K562 (cell line): ENCODE results near the gene TSPAN15. TPM values are rescaled to one million over a fixed set of nuclear protein-coding genes. Genes with fewer than 3 reads are reported as not detected.

Experiments used
- ATAC-seq: fragments of 200-7000 bp; cut with Tn5 transposase; 3 replicates; pipeline ENCODE4 v1.9.1; 2020; ENCODE audit warnings: moderate library complexity
- BruUV-seq: library from RNA; stranded (reverse); fragments of 400-500 nt; replicated peaks from 2 replicates; lab custom pipeline; 2021; lab: Mats Ljungman, UMichigan
- CTCF ChIA-PET: fragments of 300-600 bp; formaldehyde crosslinking; extraction: SDS; loops from one replicate; lab custom pipeline; 2021; ENCODE audit warnings: low intra/inter-chr PET ratio; lab: Yijun Ruan, JAX
- POLR2A ChIA-PET: fragments of 300-600, 350-650 bp; sonication (Branson Sonifier 250); formaldehyde crosslinking; extraction: SDS; loops from one replicate; lab custom pipeline; 2021; ENCODE audit warnings: antibody characterized with exemption, inconsistent platforms; lab: Yijun Ruan, JAX
- DNase-seq, 4 experiments: peaks; one replicate each; pipeline versions ENCODE4 v3.0.0 to v3.0.0-alpha.2; 2011 to 2018; ENCODE audit warnings: low spot score in 3 of 4, mixed read lengths in 3 of 4; ENCODE audit errors: extremely low read depth in 1 of 4
- FAIRE-seq: peaks from 2 replicates; lab custom pipeline; 2011; peaks lifted over from hg19 to GRCh38; lab: Jason Lieb, UNC
- H2AFZ ChIP-seq: 2 replicates; pipeline ENCODE4 v1.6.0; 2011; ENCODE audit warnings: low read depth, low read length, control low read depth, inconsistent platforms
- H3K27ac ChIP-seq: fragments of 200-600 bp; 3 replicates; pipeline ENCODE4 v1.8.0; 2011; ENCODE audit warnings: low read depth, mild to moderate bottlenecking, control low read depth, inconsistent platforms, low read length, moderate library complexity, mixed read lengths; ENCODE audit errors: extremely low read depth
- H3K27me3 ChIP-seq, 2 experiments: fragments of 300-600 bp in 1 of 2; 2 replicates in 1 of 2; 3 replicates in 1 of 2; pipeline versions ENCODE4 v1.6.0 to v1.8.0; 2011; ENCODE audit warnings: inconsistent platforms in 2 of 2, low read length in 2 of 2, mild to moderate bottlenecking in 1 of 2, mixed read lengths in 1 of 2, moderate library complexity in 1 of 2; ENCODE audit not compliant: control insufficient read depth in 2 of 2, insufficient read depth in 2 of 2
- H3K36me3 ChIP-seq: fragments of 300-600 bp; 3 replicates; pipeline ENCODE4 v1.8.0; 2011; ENCODE audit warnings: mild to moderate bottlenecking, low read length, inconsistent platforms; ENCODE audit not compliant: control insufficient read depth, insufficient read depth
- H3K4me1 ChIP-seq, 2 experiments: fragments of 200-600 bp in 1 of 2; replicated peaks in 1 of 2; 2 replicates in 1 of 2; 3 replicates in 1 of 2; pipeline versions ENCODE4 v1.5.1 to v1.8.0; 2011; ENCODE audit warnings: inconsistent platforms in 2 of 2, low read length in 2 of 2, mild to moderate bottlenecking in 1 of 2, mixed read lengths in 1 of 2, moderate library complexity in 1 of 2; ENCODE audit not compliant: control insufficient read depth in 2 of 2, insufficient read depth in 2 of 2
- H3K4me2 ChIP-seq: 2 replicates; pipeline ENCODE4 v1.6.1; 2011; ENCODE audit warnings: low read length, control low read depth, inconsistent platforms, mixed read lengths; ENCODE audit not compliant: insufficient read depth
- H3K4me3 ChIP-seq: fragments of 200-600 bp; sonication (generic), shearing (Covaris generic); 2 replicates; pipeline ENCODE4 v1.5.1; 2016; ENCODE audit warnings: control low read depth, inconsistent platforms
- H3K79me2 ChIP-seq: fragments of 200-600 bp; 3 replicates; pipeline ENCODE4 v1.8.0; 2011; ENCODE audit warnings: low read length, inconsistent platforms; ENCODE audit not compliant: control insufficient read depth, insufficient read depth
- H3K9ac ChIP-seq, 2 experiments: 2 replicates each; pipeline versions ENCODE4 v1.6.0 to v1.6.1; 2011; ENCODE audit warnings: low read depth in 2 of 2, low read length in 2 of 2, control low read depth in 1 of 2, inconsistent platforms in 1 of 2, mild to moderate bottlenecking in 1 of 2, mixed read lengths in 1 of 2; ENCODE audit not compliant: insufficient read depth in 1 of 2
- H3K9me1 ChIP-seq: one replicate; pipeline ENCODE4 v1.6.0; 2011; ENCODE audit warnings: inconsistent platforms, mild to moderate bottlenecking, low read length, moderate library complexity; ENCODE audit not compliant: control insufficient read depth, insufficient read depth
- H3K9me3 ChIP-seq: replicated peaks from 2 replicates; pipeline ENCODE4 v1.5.1; 2011; ENCODE audit warnings: low read depth, low read length, inconsistent platforms; ENCODE audit not compliant: control insufficient read depth, insufficient read depth
- H4K20me1 ChIP-seq: replicated peaks from 2 replicates; pipeline ENCODE4 v1.6.1; 2011; ENCODE audit warnings: low read length, inconsistent platforms, mixed read lengths; ENCODE audit not compliant: control insufficient read depth, insufficient read depth
- KDM2B ChIP-seq: fragments of 250-450 bp; sonication (Bioruptor Pico); IDR thresholded peaks from 2 replicates; pipeline ENCODE4 v1.8.0; 2021; ENCODE audit warnings: mild to moderate bottlenecking, moderate library complexity
- NFATC3 ChIP-seq: fragments of 450-650 bp; IDR thresholded peaks from 2 replicates; pipeline ENCODE4 v1.6.1; 2017; ENCODE audit warnings: mild to moderate bottlenecking
- PRMT5 ChIP-seq: sonication (generic); formaldehyde crosslinking; IDR thresholded peaks from 2 replicates; pipeline ENCODE4 v1.5.0; 2020; ENCODE audit warnings: missing genetic modification reagents
- ZMIZ1 ChIP-seq, 2 experiments: fragments of 150-350 bp in 1 of 2; IDR thresholded peaks; 2 replicates each; pipeline ENCODE4 v1.6.1; 2012 to 2016; ENCODE audit warnings: low read depth in 2 of 2, low read length in 2 of 2, mild to moderate bottlenecking in 1 of 2, moderate library complexity in 1 of 2
- WGBS: fragments of 100-300 bp; shearing (Covaris generic); methylation state at CpG from one replicate; pipeline ENCODE4 v1.1.6; 2016; ENCODE audit warnings: low coverage, mixed read lengths; ENCODE audit not compliant: insufficient coverage; ENCODE audit errors: missing lambda C conversion rate; 5-methylcytosine and 5-hydroxymethylcytosine counted together
- in situ Hi-C: fragments of 300-500 bp; cut with MboI; formaldehyde crosslinking; loops from 4 replicates; pipeline ENCODE4 v1.15.0; 2018; ENCODE audit warnings: inconsistent platforms, mixed read lengths
- intact Hi-C: fragments of 100-400 bp; cut with micrococcal nuclease; formaldehyde crosslinking; loops from 2 replicates; pipeline ENCODE4 v1.14.2; 2022
- polyA plus RNA-seq, 8 experiments: library from polyadenylated mRNA; depleted of rRNA in 4 of 8; stranded (reverse) in 5 of 8; unstranded in 3 of 8; fragments of >200 nt; fragmentation: Nextera tagmentation in 2 of 8; fragmentation: Illumina TruSeq in 1 of 8; extraction: Ambion mirVana in 2 of 8; extraction: Trizol in 1 of 8; gene quantifications; 2 replicates each; pipeline versions ENCODE4 v1.2.1 to v1.2.3, GENCODE V29; 2011 to 2014; ENCODE audit warnings: inconsistent platforms in 1 of 8, missing spikeins in 1 of 8
- total RNA-seq, 7 experiments: library from RNA; depleted of rRNA in 6 of 7; stranded (reverse); fragments of >200 nt in 6 of 7; fragmentation: Illumina TruSeq in 2 of 7; extraction: Trizol in 2 of 7; gene quantifications; 2 replicates each; pipeline versions ENCODE4 v1.2.1 to v1.2.3, GENCODE V29; 2011 to 2021; ENCODE audit warnings: low replicate concordance in 1 of 7

The TSPAN15 gene
- total and polyA plus RNA-seq, 9 of the 15 experiments (the other 6 are each of a cell fraction or from before 2014, with no cell fraction given) = 0.33 to 1.0 (median 0.45) TPM; not detected in 2

DNA sequence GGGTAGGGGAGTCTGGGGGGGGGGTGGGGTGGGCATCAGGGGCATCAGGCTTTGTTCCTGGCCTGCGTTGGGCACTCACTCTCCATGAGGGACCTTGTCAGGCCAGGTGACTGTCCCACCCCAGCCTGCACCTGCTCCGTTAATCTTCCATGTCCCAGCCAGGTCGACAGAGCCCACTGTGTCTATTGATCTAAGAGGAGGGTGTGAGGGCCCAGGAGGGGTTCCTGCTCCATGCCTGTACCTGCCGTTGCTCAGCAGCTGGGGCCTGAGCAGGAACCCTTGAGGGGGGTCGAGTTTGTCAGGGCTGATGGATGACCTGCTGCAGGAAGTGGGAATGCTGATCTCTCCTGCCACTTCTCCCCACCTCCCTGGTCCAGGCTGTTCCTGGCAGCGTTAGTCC is 103.3 kb downstream of the TSPAN15 start:
- in situ Hi-C loops (no loop called here), intact Hi-C loops (no loop called here)
- Histone ChIP-seq H2AFZ (no peak overlapping the region), H3K27me3 (peaks cover 9 to 30% of the 10 kb centered on the region in 2 experiments; a peak in 3 of 5 replicates), H3K36me3 (no peaks in the 10 kb centered on the region), H3K79me2 (no peaks in the 10 kb centered on the region), H3K4me1 (no peaks in the 10 kb centered on the region), H3K9me3 (peaks cover 3% of the 10 kb centered on the region; the same call in 1 of the 2 replicates), H3K27ac (no peak overlapping the region), H3K9me1 (no peaks in the 10 kb centered on the region), H4K20me1 (no peaks in the 10 kb centered on the region), H3K9ac (no peak overlapping the region), H3K4me3 (no peak overlapping the region), H3K4me2 (no peak overlapping the region)
- BruUV-seq = no TSS peak
- FAIRE-seq (no peak), DNase-seq (no peak), ATAC-seq (no peak)
- TF ChIP-seq KDM2B = no peak
- no peak for TF ChIP-seq PRMT5 (CRISPR knock-in tag)
- no peak for TF ChIP-seq ZMIZ1 (IDR thresholded peaks at IDR 0.05; ENCODE audit: low read depth in 2 of 2, low read length in 2 of 2)
- TF ChIP-seq NFATC3 = no peak
- POLR2A ChIA-PET = interaction anchor here (1.2 kb wide), 1 partner anchor 30 kb away, joined by 3 read pairs; no protein-coding TSS in a partner anchor
- 0% methylated on average over 4 of the region's 6 CpGs for WGBS
- CTCF ChIA-PET = no interaction called here

Other genes starting within 250 kb of the TSPAN15 start
- gene HKDC1, start 231.1 kb upstream of the TSPAN15 start, total RNA-seq (2014; rRNA removed) = 0.12 TPM in 1 of 2 replicates, not detected in the other
- 0.19 and 0.22 TPM in 2 replicates for gene HKDC1, start 231.1 kb upstream of the TSPAN15 start, total RNA-seq (2014; rRNA removed; fragmentation: Illumina TruSeq; extraction: Trizol)
- 0.08 TPM in 1 of 2 replicates, not detected in the other for gene HKDC1, start 231.1 kb upstream of the TSPAN15 start, total RNA-seq (2015; rRNA removed; fragmentation: Illumina TruSeq; extraction: Trizol)
- gene HKDC1, start 231.1 kb upstream of the TSPAN15 start, total RNA-seq (2021) = 0.04 TPM in 1 of 2 replicates, not detected in the other
- gene HKDC1, start 231.1 kb upstream of the TSPAN15 start, polyA plus RNA-seq (2011; rRNA removed) = 0.07 TPM in 1 of 2 replicates, not detected in the other
- gene HKDC1, start 231.1 kb upstream of the TSPAN15 start, polyA plus RNA-seq (2014; fragmentation: Illumina TruSeq; extraction: Trizol) = 0.28 TPM in 1 of 2 replicates, not detected in the other
- not detected for gene HKDC1, start 231.1 kb upstream of the TSPAN15 start, polyA plus RNA-seq (2014; fragmentation: Nextera tagmentation; extraction: Ambion mirVana)
- gene HKDC1, start 231.1 kb upstream of the TSPAN15 start, polyA plus RNA-seq (2014; rRNA removed) = 0.15 and 0.53 TPM in 2 replicates
- 309 and 365 TPM in 2 replicates for gene HK1, start 173.0 kb upstream of the TSPAN15 start, total RNA-seq (2014; rRNA removed)
- 193 and 203 TPM in 2 replicates for gene HK1, start 173.0 kb upstream of the TSPAN15 start, total RNA-seq (2014; rRNA removed; fragmentation: Illumina TruSeq; extraction: Trizol)
- 186 and 188 TPM in 2 replicates for gene HK1, start 173.0 kb upstream of the TSPAN15 start, total RNA-seq (2015; rRNA removed; fragmentation: Illumina TruSeq; extraction: Trizol)
- gene HK1, start 173.0 kb upstream of the TSPAN15 start, total RNA-seq (2021) = 369 and 422 TPM in 2 replicates
- 133 and 176 TPM in 2 replicates for gene HK1, start 173.0 kb upstream of the TSPAN15 start, polyA plus RNA-seq (2011; rRNA removed)
- 423 and 444 TPM in 2 replicates for gene HK1, start 173.0 kb upstream of the TSPAN15 start, polyA plus RNA-seq (2014; fragmentation: Illumina TruSeq; extraction: Trizol)
- gene HK1, start 173.0 kb upstream of the TSPAN15 start, polyA plus RNA-seq (2014; fragmentation: Nextera tagmentation; extraction: Ambion mirVana) = 10 to 100 TPM; 29.2 to 34.6 TPM
- gene HK1, start 173.0 kb upstream of the TSPAN15 start, polyA plus RNA-seq (2014; rRNA removed) = 239 and 256 TPM in 2 replicates
- not detected in 2 replicates for gene TACR2, start 34.5 kb upstream of the TSPAN15 start, total RNA-seq (2014; rRNA removed)
- not detected in 2 replicates for gene TACR2, start 34.5 kb upstream of the TSPAN15 start, total RNA-seq (2014; rRNA removed; fragmentation: Illumina TruSeq; extraction: Trizol)
- gene TACR2, start 34.5 kb upstream of the TSPAN15 start, total RNA-seq (2015; rRNA removed; fragmentation: Illumina TruSeq; extraction: Trizol) = not detected in 2 replicates
- gene TACR2, start 34.5 kb upstream of the TSPAN15 start, total RNA-seq (2021) = not detected in 2 replicates
- gene TACR2, start 34.5 kb upstream of the TSPAN15 start, polyA plus RNA-seq (2011; rRNA removed) = not detected in 2 replicates
- gene TACR2, start 34.5 kb upstream of the TSPAN15 start, polyA plus RNA-seq (2014; fragmentation: Illumina TruSeq; extraction: Trizol) = not detected in 2 replicates
- gene TACR2, start 34.5 kb upstream of the TSPAN15 start, polyA plus RNA-seq (2014; fragmentation: Nextera tagmentation; extraction: Ambion mirVana) = not detected
- not detected in 2 replicates for gene TACR2, start 34.5 kb upstream of the TSPAN15 start, polyA plus RNA-seq (2014; rRNA removed)
- not detected in 2 replicates for gene NEUROG3, start 122.0 kb downstream of the TSPAN15 start, total RNA-seq (2014; rRNA removed)
- not detected in 2 replicates for gene NEUROG3, start 122.0 kb downstream of the TSPAN15 start, total RNA-seq (2014; rRNA removed; fragmentation: Illumina TruSeq; extraction: Trizol)
- gene NEUROG3, start 122.0 kb downstream of the TSPAN15 start, total RNA-seq (2015; rRNA removed; fragmentation: Illumina TruSeq; extraction: Trizol) = not detected in 2 replicates
- gene NEUROG3, start 122.0 kb downstream of the TSPAN15 start, total RNA-seq (2021) = not detected in 2 replicates
- not detected in 2 replicates for gene NEUROG3, start 122.0 kb downstream of the TSPAN15 start, polyA plus RNA-seq (2011; rRNA removed)
- not detected in 2 replicates for gene NEUROG3, start 122.0 kb downstream of the TSPAN15 start, polyA plus RNA-seq (2014; fragmentation: Illumina TruSeq; extraction: Trizol)
- not detected for gene NEUROG3, start 122.0 kb downstream of the TSPAN15 start, polyA plus RNA-seq (2014; fragmentation: Nextera tagmentation; extraction: Ambion mirVana)
- gene NEUROG3, start 122.0 kb downstream of the TSPAN15 start, polyA plus RNA-seq (2014; rRNA removed) = not detected in 2 replicates
- 2.5 and 3.8 TPM in 2 replicates for gene FAM241B, start 178.8 kb downstream of the TSPAN15 start, total RNA-seq (2014; rRNA removed)
- gene FAM241B, start 178.8 kb downstream of the TSPAN15 start, total RNA-seq (2014; rRNA removed; fragmentation: Illumina TruSeq; extraction: Trizol) = 3.0 TPM in 2 replicates
- gene FAM241B, start 178.8 kb downstream of the TSPAN15 start, total RNA-seq (2015; rRNA removed; fragmentation: Illumina TruSeq; extraction: Trizol) = 2.5 and 3.1 TPM in 2 replicates
- 7.3 and 7.8 TPM in 2 replicates for gene FAM241B, start 178.8 kb downstream of the TSPAN15 start, total RNA-seq (2021)
- gene FAM241B, start 178.8 kb downstream of the TSPAN15 start, polyA plus RNA-seq (2011; rRNA removed) = 10.2 and 11.5 TPM in 2 replicates
- 5.6 and 6.3 TPM in 2 replicates for gene FAM241B, start 178.8 kb downstream of the TSPAN15 start, polyA plus RNA-seq (2014; fragmentation: Illumina TruSeq; extraction: Trizol)
- 1 to 10 TPM; 1.9 to 2.3 TPM for gene FAM241B, start 178.8 kb downstream of the TSPAN15 start, polyA plus RNA-seq (2014; fragmentation: Nextera tagmentation; extraction: Ambion mirVana)
- gene FAM241B, start 178.8 kb downstream of the TSPAN15 start, polyA plus RNA-seq (2014; rRNA removed) = 9.5 and 11.1 TPM in 2 replicates